H1 (cell line): ENCODE results near the gene PTPRG. TPM values are rescaled to one million over a fixed set of nuclear protein-coding genes. Genes with fewer than 3 reads are reported as not detected.

Experiments
- CTCF ChIA-PET: fragments of 300-600 bp; sonication (Branson Sonifier 250); formaldehyde crosslinking; loops from one replicate; lab custom pipeline; 2021; ENCODE audit not compliant: partially characterized antibody; lab: Charles Lee
- POLR2A ChIA-PET: fragments of 300-600 bp; sonication (Branson Sonifier 250); formaldehyde crosslinking; loops from one replicate; lab custom pipeline; 2021; ENCODE audit warnings: inconsistent platforms; ENCODE audit not compliant: partially characterized antibody; lab: Charles Lee
- DNase-seq, 2 experiments: peaks; one replicate each; pipeline versions ENCODE4 v3.0.0 to v3.0.0-alpha.2; 2010 to 2022; ENCODE audit warnings: low spot score in 2 of 2, low read depth in 1 of 2, mixed read lengths in 1 of 2
- FAIRE-seq: peaks from 2 replicates; lab custom pipeline; 2011; peaks lifted over from hg19 to GRCh38; lab: Jason Lieb, UNC
- H2AFZ ChIP-seq: 2 replicates; pipeline ENCODE4 v1.8.1; 2012; ENCODE audit warnings: low read length, inconsistent platforms
- H2AK5ac ChIP-seq: 2 replicates; pipeline ENCODE4 v1.6.1; 2013; ENCODE audit warnings: low read depth, low read length
- H2BK120ac ChIP-seq: replicated peaks from 2 replicates; pipeline ENCODE3; 2013; ENCODE audit warnings: low read depth, low read length, inconsistent platforms
- H2BK12ac ChIP-seq: 2 replicates; pipeline ENCODE4 v1.6.1; 2013; ENCODE audit warnings: low read depth, low read length
- H2BK15ac ChIP-seq: 2 replicates; pipeline ENCODE4 v1.6.1; 2013; ENCODE audit warnings: low read length
- H2BK20ac ChIP-seq: 2 replicates; pipeline ENCODE4 v1.6.1; 2013; ENCODE audit warnings: low read length
- H2BK5ac ChIP-seq: 2 replicates; pipeline ENCODE4 v1.6.1; 2013; ENCODE audit warnings: low read depth, low read length
- H3K14ac ChIP-seq: 2 replicates; pipeline ENCODE4 v1.6.1; 2013; ENCODE audit warnings: inconsistent platforms; ENCODE audit not compliant: insufficient read length
- H3K18ac ChIP-seq: 2 replicates; pipeline ENCODE4 v1.6.1; 2013; ENCODE audit warnings: low read length; ENCODE audit errors: extremely low read depth
- H3K23ac ChIP-seq: 2 replicates; pipeline ENCODE4 v1.6.1; 2013; ENCODE audit warnings: inconsistent platforms; ENCODE audit not compliant: insufficient read length
- H3K23me2 ChIP-seq: 2 replicates; pipeline ENCODE4 v1.6.1; 2013; ENCODE audit warnings: low read depth, low read length
- H3K27ac ChIP-seq: 2 replicates; pipeline ENCODE4 v1.6.1; 2011; ENCODE audit warnings: low read depth, low read length, inconsistent platforms
- H3K27me3 ChIP-seq, 4 experiments: replicated peaks in 1 of 4; 1 replicate in 1 of 4; 2 replicates in 3 of 4; pipeline versions ENCODE4 v1.6.1 to v1.8.1; 2011 to 2013; ENCODE audit warnings: low read length in 3 of 4, mild to moderate bottlenecking in 3 of 4, inconsistent platforms in 2 of 4, mixed read lengths in 2 of 4, moderate library complexity in 1 of 4; ENCODE audit not compliant: control insufficient read depth in 3 of 4, insufficient read depth in 3 of 4; ENCODE audit errors: extremely low read depth in 1 of 4
- H3K36me3 ChIP-seq, 4 experiments: 2 replicates each; pipeline versions ENCODE4 v1.6.1 to v1.8.1; 2011 to 2013; ENCODE audit warnings: mild to moderate bottlenecking in 4 of 4, low read length in 3 of 4, moderate library complexity in 2 of 4, control low read depth in 1 of 4, inconsistent platforms in 1 of 4; ENCODE audit not compliant: insufficient read depth in 4 of 4, control insufficient read depth in 2 of 4
- H3K4ac ChIP-seq: replicated peaks from 2 replicates; pipeline ENCODE3; 2013; ENCODE audit warnings: low read length, low read depth, mixed read lengths, inconsistent platforms; ENCODE audit not compliant: insufficient read length
- H3K4me1 ChIP-seq, 4 experiments: replicated peaks in 1 of 4; 1 replicate in 1 of 4; 2 replicates in 3 of 4; pipeline versions ENCODE4 v1.6.1 to v1.8.1; 2011 to 2013; ENCODE audit warnings: low read length in 3 of 4, inconsistent platforms in 2 of 4, mixed read lengths in 1 of 4; ENCODE audit not compliant: insufficient read depth in 4 of 4, control insufficient read depth in 3 of 4
- H3K4me2 ChIP-seq, 2 experiments: 2 replicates each; pipeline versions ENCODE4 v1.6.1 to v1.8.1; 2011 to 2013; ENCODE audit warnings: low read depth in 2 of 2, low read length in 2 of 2, control low read depth in 1 of 2, inconsistent platforms in 1 of 2, mild to moderate bottlenecking in 1 of 2; ENCODE audit not compliant: insufficient read depth in 1 of 2
- H3K4me3 ChIP-seq, 4 experiments: fragments of 200-600, 300-600 bp in 1 of 4; sonication (generic), shearing (Covaris generic), sonication (Bioruptor Twin) in 1 of 4; 2 replicates each; pipeline versions ENCODE4 v1.5.1 to v1.8.1; 2011 to 2016; ENCODE audit warnings: low read length in 4 of 4, low read depth in 3 of 4, control low read depth in 2 of 4, inconsistent platforms in 2 of 4, mild to moderate bottlenecking in 2 of 4, mixed read lengths in 1 of 4, moderate library complexity in 1 of 4; ENCODE audit not compliant: insufficient read depth in 2 of 4; ENCODE audit errors: extremely low read depth in 1 of 4
- H3K56ac ChIP-seq: replicated peaks from 2 replicates; pipeline ENCODE3; 2013; ENCODE audit warnings: low read depth, mild to moderate bottlenecking, mixed read lengths, low read length, inconsistent platforms; ENCODE audit not compliant: insufficient read length
- H3K79me1 ChIP-seq: 2 replicates; pipeline ENCODE4 v1.6.1; 2013; ENCODE audit warnings: low read depth, low read length, control low read depth
- H3K79me2 ChIP-seq, 2 experiments: 2 replicates each; pipeline versions ENCODE4 v1.6.1 to v1.8.1; 2012 to 2013; ENCODE audit warnings: low read length in 2 of 2, mild to moderate bottlenecking in 2 of 2, inconsistent platforms in 1 of 2; ENCODE audit not compliant: insufficient read depth in 2 of 2, control insufficient read depth in 1 of 2
- H3K9ac ChIP-seq, 4 experiments: replicated peaks in 1 of 4; 1 replicate in 1 of 4; 2 replicates in 3 of 4; pipeline versions ENCODE4 v1.6.1 to v1.8.1; 2011 to 2013; ENCODE audit warnings: low read depth in 3 of 4, low read length in 3 of 4, control low read depth in 2 of 4, mild to moderate bottlenecking in 2 of 4, moderate library complexity in 2 of 4, inconsistent platforms in 1 of 4; ENCODE audit errors: extremely low read depth in 1 of 4
- H3K9me3 ChIP-seq, 2 experiments: 2 replicates each; pipeline versions ENCODE4 v1.6.1 to v1.8.1; 2012 to 2013; ENCODE audit warnings: mild to moderate bottlenecking in 2 of 2, moderate library complexity in 2 of 2, control low read depth in 1 of 2, inconsistent platforms in 1 of 2, low read depth in 1 of 2, low read length in 1 of 2, mixed read lengths in 1 of 2; ENCODE audit not compliant: insufficient read depth in 2 of 2
- H4K20me1 ChIP-seq, 2 experiments: replicated peaks in 1 of 2; 2 replicates each; pipeline versions ENCODE3 to v1.8.1; 2011 to 2013; ENCODE audit warnings: inconsistent platforms in 2 of 2, low read length in 2 of 2, mild to moderate bottlenecking in 1 of 2; ENCODE audit not compliant: insufficient read depth in 2 of 2, control insufficient read depth in 1 of 2
- H4K5ac ChIP-seq: 2 replicates; pipeline ENCODE4 v1.6.1; 2013; ENCODE audit warnings: low read length, low read depth, mixed read lengths, inconsistent platforms; ENCODE audit not compliant: insufficient read length
- H4K8ac ChIP-seq: 2 replicates; pipeline ENCODE4 v1.8.0; 2013; ENCODE audit warnings: mild to moderate bottlenecking, moderate library complexity, low read length, inconsistent platforms; ENCODE audit not compliant: insufficient read depth; ENCODE audit errors: extremely low read depth
- H4K91ac ChIP-seq: replicated peaks from 2 replicates; pipeline ENCODE3; 2013; ENCODE audit warnings: low read length, mixed read lengths, inconsistent platforms; ENCODE audit not compliant: insufficient read length
- CBX8 ChIP-seq: fragments of 300-800, 300-1000 bp; sonication (generic); IDR thresholded peaks from 2 replicates; pipeline ENCODE4 v1.7.1; 2016; ENCODE audit warnings: low read depth, low read length, borderline replicate concordance
- CHD1 ChIP-seq: IDR thresholded peaks from 2 replicates; pipeline ENCODE4 v1.6.1; 2012; ENCODE audit warnings: low read depth, low read length, improper control_type of control experiment
- CREB1 ChIP-seq: IDR thresholded peaks from 2 replicates; pipeline ENCODE4 v1.6.1; 2012; ENCODE audit warnings: inconsistent platforms
- EZH2 ChIP-seq: fragments of 200-600 bp; sonication (generic); IDR thresholded peaks from 2 replicates; pipeline ENCODE4 v1.7.1; 2012; ENCODE audit warnings: low read depth, mild to moderate bottlenecking, moderate library complexity, low read length, inconsistent platforms; ENCODE audit not compliant: severe bottlenecking
- HDAC6 ChIP-seq: IDR thresholded peaks from one replicate; pipeline ENCODE4 v1.7.1; 2012; ENCODE audit warnings: low read depth, mild to moderate bottlenecking, inconsistent platforms, low read length, moderate library complexity
- RXRA ChIP-seq: IDR thresholded peaks from 2 replicates; pipeline ENCODE4 v1.6.1; 2011; ENCODE audit warnings: low read depth, mild to moderate bottlenecking, low read length, moderate library complexity; ENCODE audit not compliant: insufficient read depth
- SIX5 ChIP-seq: IDR thresholded peaks from 2 replicates; pipeline ENCODE4 v1.6.1; 2011; ENCODE audit warnings: mild to moderate bottlenecking, low read depth, low read length
- SRF ChIP-seq: IDR thresholded peaks from 2 replicates; pipeline ENCODE4 v1.6.1; 2011; ENCODE audit warnings: mild to moderate bottlenecking, low read depth, low read length, moderate library complexity
- polyA plus RNA-seq, 7 experiments: library from polyadenylated mRNA; depleted of rRNA in 3 of 7; stranded (reverse) in 5 of 7; unstranded in 2 of 7; fragments of >200 nt in 5 of 7; fragments of 200-250 nt in 2 of 7; gene quantifications; 1 replicate in 5 of 7; 2 replicates in 1 of 7; 4 replicates in 1 of 7; pipeline versions ENCODE4 v1.2.1 to v1.2.3, GENCODE V29; 2011 to 2013; ENCODE audit warnings: missing spikeins in 2 of 7, mixed read lengths in 2 of 7
- total RNA-seq: library from RNA; stranded (reverse); fragmentation: NEBNext Ultra II Directional; extraction: Animal tissue kit (Norgen Biotek cat#: 25700); gene quantifications from 2 replicates; pipeline ENCODE4 v1.2.1, GENCODE V29; 2021

PTPRG gene
- total and polyA plus RNA-seq, 2 of the 8 experiments (the other 6 are each of a cell fraction or from before 2014, with no cell fraction given), result 23.3 to 96.2 TPM

DNA sequence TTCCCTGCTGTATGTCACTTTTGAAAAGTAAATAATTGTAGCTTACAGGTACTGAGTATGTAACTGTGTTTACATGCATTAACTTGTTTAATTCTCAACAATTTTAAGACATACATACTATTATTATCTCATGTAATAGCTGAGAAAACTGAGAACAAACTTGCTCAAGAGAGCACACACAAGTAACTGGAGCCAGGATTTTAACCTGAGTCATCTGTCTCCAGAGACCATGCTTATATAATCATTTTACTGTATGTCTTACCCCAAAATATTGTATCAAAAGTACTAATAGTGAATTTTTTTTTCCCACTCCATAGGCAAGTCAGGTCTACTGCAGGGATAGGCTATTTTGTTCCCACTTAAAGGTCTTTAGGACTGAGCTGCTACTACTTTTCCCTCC is 716.6 kb downstream of the PTPRG start:
- no peaks in the 10 kb centered on the region for H3K79me1 ChIP-seq

More for the DNA sequence above, 716.6 kb downstream of the PTPRG start:
- ChIA-PET CTCF (interaction anchor here (1.4 kb wide), 2 partner anchors 22 to 45 kb away, joined by 3 to 4 read pairs; no protein-coding TSS in a partner anchor), POLR2A (no interaction called here)
- no peaks in the 10 kb centered on the region for H3K79me2 ChIP-seq
- no peak overlapping the region for H3K4ac ChIP-seq
- H3K23me2 ChIP-seq, result no peaks in the 10 kb centered on the region
- TF ChIP-seq EZH2 (no peak), CHD1 (no peak), CREB1 (no peak), SIX5 (no peak), CBX8 (no peak), RXRA (no peak), HDAC6 (no peak), SRF (no peak)
- H2BK120ac ChIP-seq, result no peak overlapping the region
- no peak overlapping the region for H3K56ac ChIP-seq
- H4K91ac ChIP-seq, result no peak overlapping the region
- H3K9ac ChIP-seq, result no peak overlapping the region
- no peak overlapping the region for H2BK15ac ChIP-seq
- no peak overlapping the region for H4K5ac ChIP-seq
- H4K20me1 ChIP-seq, result no peaks in the 10 kb centered on the region
- no peaks in the 10 kb centered on the region for H3K9me3 ChIP-seq
- no peak overlapping the region for H3K27ac ChIP-seq
- H4K8ac ChIP-seq, result no peak overlapping the region
- no peak overlapping the region for H3K4me3 ChIP-seq
- no peak overlapping the region for H3K18ac ChIP-seq
- H3K4me1 ChIP-seq, result no peaks in the 10 kb centered on the region
- FAIRE-seq, result no peak
- no peak overlapping the region for H3K14ac ChIP-seq
- H3K23ac ChIP-seq, result no peak overlapping the region
- no peak overlapping the region for H2BK20ac ChIP-seq
- H3K36me3 ChIP-seq, result peaks cover 2 to 49% (median 15%) of the 10 kb centered on the region in 4 experiments; a peak in 6 of 8 replicates
- no peaks in the 10 kb centered on the region for H3K27me3 ChIP-seq
- no peak overlapping the region for H3K4me2 ChIP-seq
- DNase-seq, result no peak
- H2BK5ac ChIP-seq, result no peak overlapping the region
- H2AK5ac ChIP-seq, result no peak overlapping the region
- no peak overlapping the region for H2AFZ ChIP-seq
- no peak overlapping the region for H2BK12ac ChIP-seq
